K562 (cell line): Measurements from ENCODE around the gene NMT1. TPM values are rescaled to one million over a fixed set of nuclear protein-coding genes. Genes with fewer than 3 reads are reported as not detected.

ENCODE experiments used
- DLX4 ChIP-seq: fragments of 250-450 bp; sonication (Bioruptor Pico); IDR thresholded peaks from 2 replicates; pipeline ENCODE4 v1.6.1; 2021; ENCODE audit warnings: mild to moderate bottlenecking
- E2F4 ChIP-seq: sonication (generic); formaldehyde crosslinking; IDR thresholded peaks from 2 replicates; pipeline ENCODE4 v1.8.0; 2022; ENCODE audit warnings: mild to moderate bottlenecking, low read depth, missing genetic modification reagents
- FIP1L1 ChIP-seq: fragments of 200-400 bp; formaldehyde crosslinking; IDR thresholded peaks from 2 replicates; pipeline ENCODE4 v1.6.1; 2018; ENCODE audit warnings: mild to moderate bottlenecking, low read depth, low read length; ENCODE audit not compliant: poor library complexity, severe bottlenecking
- JUND ChIP-seq, 2 experiments: IDR thresholded peaks; 2 replicates in 1 of 2; 3 replicates in 1 of 2; pipeline ENCODE4 v1.6.1; 2011; ENCODE audit warnings: borderline replicate concordance in 2 of 2, low read depth in 2 of 2, low read length in 2 of 2, improper control_type of control experiment in 1 of 2, missing biosample characterization in 1 of 2, missing genetic modification characterization in 1 of 2, missing genetic modification reagents in 1 of 2
- MBD2 ChIP-seq: sonication (generic); IDR thresholded peaks from 2 replicates; pipeline ENCODE4 v1.6.1; 2016; ENCODE audit warnings: low read depth, borderline replicate concordance
- NCOA4 ChIP-seq: fragments of 450-650 bp; IDR thresholded peaks from 2 replicates; pipeline ENCODE4 v1.6.1; 2018; ENCODE audit warnings: mild to moderate bottlenecking; ENCODE audit not compliant: partially characterized antibody
- NCOR1 ChIP-seq: fragments of 450-650 bp; IDR thresholded peaks from 2 replicates; pipeline ENCODE4 v1.6.1; 2016; ENCODE audit warnings: mild to moderate bottlenecking, moderate library complexity
- PHTF2 ChIP-seq: fragments of 250-450 bp; sonication (Bioruptor Pico); IDR thresholded peaks from 2 replicates; pipeline ENCODE4 v1.5.0; 2021; ENCODE audit warnings: mild to moderate bottlenecking
- POLR2H ChIP-seq: IDR thresholded peaks from 2 replicates; pipeline ENCODE4 v1.6.1; 2016; ENCODE audit warnings: missing genetic modification characterization, low read depth, mild to moderate bottlenecking, control low read depth, missing compliant biosample characterization, moderate library complexity
- SOX6 ChIP-seq: fragments of 450-650 bp; IDR thresholded peaks from 2 replicates; pipeline ENCODE4 v1.6.1; 2014; ENCODE audit warnings: mild to moderate bottlenecking
- TGIF2 ChIP-seq: sonication (generic); formaldehyde crosslinking; IDR thresholded peaks from 2 replicates; pipeline ENCODE4 v1.8.1; 2022; ENCODE audit warnings: mild to moderate bottlenecking, missing genetic modification reagents, moderate library complexity
- ZFPM2 ChIP-seq: fragments of 250-450 bp; sonication (Bioruptor Pico); IDR thresholded peaks from 2 replicates; pipeline ENCODE4 v1.5.1; 2022; ENCODE audit warnings: mild to moderate bottlenecking
- ZNF217 ChIP-seq: sonication (generic); formaldehyde crosslinking; IDR thresholded peaks from 2 replicates; pipeline ENCODE4 v1.8.0; 2022; ENCODE audit warnings: mild to moderate bottlenecking, missing genetic modification reagents
- ZNF23 ChIP-seq: fragments of 250-450 bp; sonication (Bioruptor Pico); IDR thresholded peaks from 2 replicates; pipeline ENCODE4 v1.4.0; 2020; ENCODE audit warnings: mild to moderate bottlenecking
- ZNF324 ChIP-seq: fragments of 250-450 bp; sonication (Bioruptor Pico); IDR thresholded peaks from 2 replicates; pipeline ENCODE4 v1.4.0; 2020; ENCODE audit warnings: mild to moderate bottlenecking
- ZNF347 ChIP-seq: fragments of 450-650 bp; formaldehyde crosslinking; IDR thresholded peaks from 2 replicates; pipeline ENCODE4 v1.4.0; 2020; ENCODE audit warnings: low read depth, mild to moderate bottlenecking, moderate library complexity
- ZNF589 ChIP-seq: fragments of 200-800 bp; sonication (Bioruptor generic); IDR thresholded peaks from 2 replicates; pipeline ENCODE4 v1.6.1; 2016; ENCODE audit warnings: low read depth, missing genetic modification characterization, missing compliant biosample characterization
- ZNF668 ChIP-seq: fragments of 250-450 bp; sonication (Bioruptor Pico); IDR thresholded peaks from 2 replicates; pipeline ENCODE4 v1.8.0; 2022; ENCODE audit warnings: mild to moderate bottlenecking, inconsistent platforms
- polyA plus RNA-seq, 8 experiments: library from polyadenylated mRNA; depleted of rRNA in 4 of 8; stranded (reverse) in 5 of 8; unstranded in 3 of 8; fragments of >200 nt; fragmentation: Nextera tagmentation in 2 of 8; fragmentation: Illumina TruSeq in 1 of 8; extraction: Ambion mirVana in 2 of 8; extraction: Trizol in 1 of 8; gene quantifications; 2 replicates each; pipeline versions ENCODE4 v1.2.1 to v1.2.3, GENCODE V29; 2011 to 2014; ENCODE audit warnings: inconsistent platforms in 1 of 8, missing spikeins in 1 of 8
- total RNA-seq, 7 experiments: library from RNA; depleted of rRNA in 6 of 7; stranded (reverse); fragments of >200 nt in 6 of 7; fragmentation: Illumina TruSeq in 2 of 7; extraction: Trizol in 2 of 7; gene quantifications; 2 replicates each; pipeline versions ENCODE4 v1.2.1 to v1.2.3, GENCODE V29; 2011 to 2021; ENCODE audit warnings: low replicate concordance in 1 of 7
- TF ChIP-seq, protein P1 (sequence below): fragments of 200-800 bp; sonication (Bioruptor generic); IDR thresholded peaks from 2 replicates; pipeline ENCODE4 v1.6.1; 2016; ENCODE audit warnings: missing genetic modification characterization, missing compliant biosample characterization

Gene NMT1
- total and polyA plus RNA-seq, 9 of the 15 experiments (the other 6 are each of a cell fraction or from before 2014, with no cell fraction given), result 86.7 to 569 (median 213) TPM

GRCh38 chr17:45147581-45148182, 86.6 kb downstream of the NMT1 start (continued):
- TF ChIP-seq E2F4 (no peak), ZFPM2 (CRISPR knock-in tag) (peak; percentile 24; the same call in 1 of the 2 replicates), NCOR1 (peak; percentile 73), ZNF217 (CRISPR knock-in tag) (no peak), POLR2H (no peak), ZNF668 (CRISPR knock-in tag) (no peak), TGIF2 (CRISPR knock-in tag) (no peak), SOX6 (peak; percentile 70), ZNF23 (CRISPR knock-in tag) (no peak), ZNF347 (CRISPR knock-in tag) (0 out of 2 replicates have a peak, but pooled peaks have one; percentile 27), JUND (IDR thresholded peaks at IDR 0.05; ENCODE audit: borderline replicate concordance, low read depth, low read length) (peak; percentile 93), JUND (tag; IDR thresholded peaks at IDR 0.05; ENCODE audit: borderline replicate concordance, low read depth, low read length) (no peak; the same call in 1 of the 3 replicates), ZNF589 (CRISPR knock-in tag) (peak; percentile 91), FIP1L1 (peak; percentile 37), MBD2 (peak; percentile 72), PHTF2 (CRISPR knock-in tag) (no peak), DLX4 (CRISPR knock-in tag) (no peak), NCOA4 (no peak), ZNF324 (CRISPR knock-in tag) (no peak)
- TF ChIP-seq, protein P1, sequence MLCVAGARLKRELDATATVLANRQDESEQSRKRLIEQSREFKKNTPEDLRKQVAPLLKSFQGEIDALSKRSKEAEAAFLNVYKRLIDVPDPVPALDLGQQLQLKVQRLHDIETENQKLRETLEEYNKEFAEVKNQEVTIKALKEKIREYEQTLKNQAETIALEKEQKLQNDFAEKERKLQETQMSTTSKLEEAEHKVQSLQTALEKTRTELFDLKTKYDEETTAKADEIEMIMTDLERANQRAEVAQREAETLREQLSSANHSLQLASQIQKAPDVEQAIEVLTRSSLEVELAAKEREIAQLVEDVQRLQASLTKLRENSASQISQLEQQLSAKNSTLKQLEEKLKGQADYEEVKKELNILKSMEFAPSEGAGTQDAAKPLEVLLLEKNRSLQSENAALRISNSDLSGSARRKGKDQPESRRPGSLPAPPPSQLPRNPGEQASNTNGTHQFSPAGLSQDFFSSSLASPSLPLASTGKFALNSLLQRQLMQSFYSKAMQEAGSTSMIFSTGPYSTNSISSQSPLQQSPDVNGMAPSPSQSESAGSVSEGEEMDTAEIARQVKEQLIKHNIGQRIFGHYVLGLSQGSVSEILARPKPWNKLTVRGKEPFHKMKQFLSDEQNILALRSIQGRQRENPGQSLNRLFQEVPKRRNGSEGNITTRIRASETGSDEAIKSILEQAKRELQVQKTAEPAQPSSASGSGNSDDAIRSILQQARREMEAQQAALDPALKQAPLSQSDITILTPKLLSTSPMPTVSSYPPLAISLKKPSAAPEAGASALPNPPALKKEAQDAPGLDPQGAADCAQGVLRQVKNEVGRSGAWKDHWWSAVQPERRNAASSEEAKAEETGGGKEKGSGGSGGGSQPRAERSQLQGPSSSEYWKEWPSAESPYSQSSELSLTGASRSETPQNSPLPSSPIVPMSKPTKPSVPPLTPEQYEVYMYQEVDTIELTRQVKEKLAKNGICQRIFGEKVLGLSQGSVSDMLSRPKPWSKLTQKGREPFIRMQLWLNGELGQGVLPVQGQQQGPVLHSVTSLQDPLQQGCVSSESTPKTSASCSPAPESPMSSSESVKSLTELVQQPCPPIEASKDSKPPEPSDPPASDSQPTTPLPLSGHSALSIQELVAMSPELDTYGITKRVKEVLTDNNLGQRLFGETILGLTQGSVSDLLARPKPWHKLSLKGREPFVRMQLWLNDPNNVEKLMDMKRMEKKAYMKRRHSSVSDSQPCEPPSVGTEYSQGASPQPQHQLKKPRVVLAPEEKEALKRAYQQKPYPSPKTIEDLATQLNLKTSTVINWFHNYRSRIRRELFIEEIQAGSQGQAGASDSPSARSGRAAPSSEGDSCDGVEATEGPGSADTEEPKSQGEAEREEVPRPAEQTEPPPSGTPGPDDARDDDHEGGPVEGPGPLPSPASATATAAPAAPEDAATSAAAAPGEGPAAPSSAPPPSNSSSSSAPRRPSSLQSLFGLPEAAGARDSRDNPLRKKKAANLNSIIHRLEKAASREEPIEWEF (CRISPR knock-in tag), result no peak; the same call in 1 of the 2 replicates
